Mammary epithelial cell (primary cell): ENCODE data around the gene ROBO1.

Experiments used
- CTCF ChIP-seq, 2 donors: IDR thresholded peaks in 1 of 2; conservative IDR thresholded peaks in 1 of 2; 2 replicates each; pipeline ENCODE4 v1.5.1; 2011 to 2012; ENCODE audit warnings: inconsistent platforms in 2 of 2, low read length in 2 of 2, mild to moderate bottlenecking in 2 of 2, control low read depth in 1 of 2, low read depth in 1 of 2; ENCODE audit not compliant: insufficient read depth in 1 of 2; ENCODE audit errors: extremely low read depth in 1 of 2
- EZH2 ChIP-seq: IDR thresholded peaks from 2 replicates; pipeline ENCODE4 v1.6.1; 2012; ENCODE audit warnings: low read length, inconsistent platforms, borderline replicate concordance

DNA sequence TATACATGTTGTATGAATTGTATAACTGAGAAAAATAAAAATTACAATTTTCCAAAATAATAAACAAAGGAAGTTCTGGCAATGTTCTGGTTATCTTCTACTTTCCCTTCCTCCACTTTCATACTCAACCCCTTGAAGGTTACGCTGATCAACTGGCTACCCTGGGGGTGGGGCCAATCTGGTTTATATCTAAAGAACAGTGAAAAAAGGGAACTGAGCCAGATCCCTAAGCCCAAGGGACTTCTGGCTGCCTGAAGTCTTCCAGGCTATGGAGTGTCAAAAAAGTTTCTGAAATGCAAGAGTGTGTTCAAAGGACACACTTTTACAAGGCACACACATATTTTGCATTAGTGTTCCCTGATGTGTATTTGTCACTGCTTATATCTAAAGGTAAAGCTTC lies 591.9 kb downstream of the ROBO1 start:
- TF ChIP-seq CTCF (conservative IDR thresholded peaks at IDR 0.05 in 1 of 2, IDR thresholded peaks at IDR 0.05 in 1 of 2; ENCODE audit: extremely low read depth in 1 of 2, insufficient read depth in 1 of 2, low read depth in 1 of 2, low read length in 2 of 2) = no peak
- TF ChIP-seq EZH2 = no peak
